ENCODE data around the gene HDDC3. TPM values are rescaled to one million over a fixed set of nuclear protein-coding genes. Genes with fewer than 3 reads are reported as not detected.

The HDDC3 gene
- total RNA-seq, 1 experiment from 2014 or later: 18.5 TPM

DNA sequence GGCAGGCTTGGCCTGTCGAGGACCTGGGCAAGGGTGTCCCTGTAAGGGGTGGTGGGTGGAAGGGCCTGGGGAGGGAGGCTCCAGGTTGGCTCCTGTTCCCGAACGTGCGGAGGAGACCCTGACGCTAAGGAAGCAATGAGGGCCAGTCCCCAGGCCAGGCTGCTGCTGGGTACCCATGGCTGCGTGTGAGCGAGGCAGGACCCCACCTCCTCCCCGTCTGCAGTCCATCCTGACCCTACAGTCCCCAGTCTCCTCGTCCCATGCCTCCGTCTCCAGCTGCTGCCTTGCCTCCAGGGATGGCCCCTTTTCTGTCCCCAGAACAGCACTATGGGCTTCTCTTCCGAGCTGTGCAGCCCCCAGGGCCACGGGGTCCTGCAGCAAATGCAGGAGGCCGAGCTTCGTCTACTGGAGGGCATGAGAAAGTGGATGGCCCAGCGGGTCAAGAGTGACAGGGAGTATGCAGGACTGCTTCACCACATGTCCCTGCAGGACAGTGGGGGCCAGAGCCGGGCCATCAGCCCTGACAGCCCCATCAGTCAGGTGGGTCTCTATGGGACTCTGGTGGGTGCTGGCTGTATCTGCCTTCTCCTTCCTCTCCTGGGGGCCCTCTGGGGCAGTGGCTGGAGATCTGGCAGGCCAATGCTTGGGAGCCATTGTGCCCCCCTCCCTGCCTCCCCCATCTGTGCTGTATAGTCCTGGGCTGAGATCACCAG lies 47.5 kb downstream of the HDDC3 start:
- ChIA-PET CTCF (interaction anchor here (0.5 to 2.4 kb wide), 2 partner anchors 77 to 237 kb away, joined by 3 to 11 read pairs; no protein-coding TSS in a partner anchor), POLR2A (ENCODE audit: unreplicated experiment) (interaction anchor here (0.7 kb wide), 1 partner anchor 1649 kb away, joined by 3 read pairs; no protein-coding TSS in a partner anchor)
- H3K9ac ChIP-seq (ENCODE audit: low read length): no peak overlapping the region
- no peaks in the 10 kb centered on the region for H4K20me1 ChIP-seq (ENCODE audit: low read length)
- H3K4me2 ChIP-seq (ENCODE audit: low read length): no peak overlapping the region
- no peaks in the 10 kb centered on the region for H3F3A ChIP-seq (ENCODE audit: low read length, unreplicated experiment)
- no peaks in the 10 kb centered on the region for H3K9me2 ChIP-seq (replicated peaks; ENCODE audit: low read length)
- H3K9me3 ChIP-seq (ENCODE audit: low read length): no peaks in the 10 kb centered on the region
- no peak for DNase-seq
- H3K36me3 ChIP-seq (ENCODE audit: low read depth, low read length): no peaks in the 10 kb centered on the region; the same call in 1 of the 2 replicates
- BruUV-seq (replicated peaks): no TSS peak
- H3K27ac ChIP-seq (ENCODE audit: low read length): no peak overlapping the region
- H3K4me3 ChIP-seq (ENCODE audit: low read length): no peak overlapping the region
- H3K27me3 ChIP-seq (ENCODE audit: low read length): no peaks in the 10 kb centered on the region
- no peak for ATAC-seq
- H3K79me2 ChIP-seq (ENCODE audit: low read length): no peaks in the 10 kb centered on the region
- H3K4me1 ChIP-seq (ENCODE audit: insufficient read depth, low read length): no peaks in the 10 kb centered on the region
- intact Hi-C loops (cut with micrococcal nuclease): loop anchor here (5.0 kb wide), 1 partner anchor 168 kb away; the partner anchor contains the start of gene BLM
- H2AFZ ChIP-seq (ENCODE audit: low read length): no peak overlapping the region
- TF ChIP-seq, protein P1, sequence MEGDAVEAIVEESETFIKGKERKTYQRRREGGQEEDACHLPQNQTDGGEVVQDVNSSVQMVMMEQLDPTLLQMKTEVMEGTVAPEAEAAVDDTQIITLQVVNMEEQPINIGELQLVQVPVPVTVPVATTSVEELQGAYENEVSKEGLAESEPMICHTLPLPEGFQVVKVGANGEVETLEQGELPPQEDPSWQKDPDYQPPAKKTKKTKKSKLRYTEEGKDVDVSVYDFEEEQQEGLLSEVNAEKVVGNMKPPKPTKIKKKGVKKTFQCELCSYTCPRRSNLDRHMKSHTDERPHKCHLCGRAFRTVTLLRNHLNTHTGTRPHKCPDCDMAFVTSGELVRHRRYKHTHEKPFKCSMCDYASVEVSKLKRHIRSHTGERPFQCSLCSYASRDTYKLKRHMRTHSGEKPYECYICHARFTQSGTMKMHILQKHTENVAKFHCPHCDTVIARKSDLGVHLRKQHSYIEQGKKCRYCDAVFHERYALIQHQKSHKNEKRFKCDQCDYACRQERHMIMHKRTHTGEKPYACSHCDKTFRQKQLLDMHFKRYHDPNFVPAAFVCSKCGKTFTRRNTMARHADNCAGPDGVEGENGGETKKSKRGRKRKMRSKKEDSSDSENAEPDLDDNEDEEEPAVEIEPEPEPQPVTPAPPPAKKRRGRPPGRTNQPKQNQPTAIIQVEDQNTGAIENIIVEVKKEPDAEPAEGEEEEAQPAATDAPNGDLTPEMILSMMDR (conservative IDR thresholded peaks at IDR 0.05; ENCODE audit: low read depth, low read length): no peak
- no peak for TF ChIP-seq EZH2 (IDR thresholded peaks at IDR 0.05; ENCODE audit: low read length, unreplicated experiment)
- no peak for TF ChIP-seq EZH2phosphoT487 (IDR thresholded peaks at IDR 0.05; ENCODE audit: borderline replicate concordance, low read length)

DNA sequence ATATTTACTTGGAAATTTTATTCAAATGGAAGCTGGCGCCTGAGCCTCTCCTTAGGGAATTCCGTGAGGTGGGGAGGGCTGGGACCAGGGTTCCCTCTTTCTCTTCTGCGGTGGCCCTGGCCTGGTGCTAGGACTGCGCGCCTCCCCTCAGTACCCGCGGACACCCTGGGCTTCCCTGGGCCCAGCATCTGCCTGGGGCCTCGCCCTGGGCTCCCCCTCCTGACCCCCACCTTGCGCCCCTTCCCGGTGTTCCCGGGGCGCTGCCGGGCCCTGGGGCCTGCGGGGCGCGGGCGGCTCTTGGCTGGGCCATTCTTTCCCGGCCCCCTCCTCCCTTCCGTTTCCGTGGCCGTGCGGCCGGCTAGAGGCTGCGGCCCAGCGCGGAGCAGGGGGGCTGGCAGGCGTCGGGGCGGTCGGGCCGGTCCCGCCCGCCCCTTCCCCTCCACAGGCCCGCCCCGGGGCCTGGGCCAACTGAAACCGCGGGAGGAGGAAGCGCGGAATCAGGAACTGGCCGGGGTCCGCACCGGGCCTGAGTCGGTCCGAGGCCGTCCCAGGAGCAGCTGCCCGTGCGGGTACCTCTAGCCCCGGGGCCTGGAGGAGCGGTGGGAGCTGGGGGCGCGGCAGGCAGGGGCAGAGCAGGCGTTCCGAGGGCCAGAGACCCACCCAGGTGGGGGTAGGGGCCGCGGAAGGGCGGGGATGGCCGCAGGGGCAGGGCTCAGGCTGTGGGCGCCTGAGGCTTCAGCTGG lies 48.2 kb downstream of the HDDC3 start, which contains the start of gene FES:
TSS of gene FES (plus strand) at position 529 of the 743 bp plus-strand sequence. CDS start 542 bp downstream, outside the sequence.
- intact Hi-C loops (cut with micrococcal nuclease): no loop called here
- H3K4me3 ChIP-seq (ENCODE audit: low read length): no peak within 1 kb of the TSS
- ATAC-seq: no peak; the same call in none of the 2 replicates

More for the DNA sequence above, 48.2 kb downstream of the HDDC3 start, which contains the start of gene FES:
- H3K9me2 ChIP-seq (replicated peaks; ENCODE audit: low read length): no peaks in the 10 kb centered on the region
- no peaks in the 10 kb centered on the region for H3K27me3 ChIP-seq (ENCODE audit: low read length)
- ChIA-PET CTCF (interaction anchor here (2.4 kb wide), 1 partner anchor 236 kb away, joined by 11 read pairs; no protein-coding TSS in a partner anchor), POLR2A (ENCODE audit: unreplicated experiment) (no interaction called here)
- H3K9me3 ChIP-seq (ENCODE audit: low read length): no peaks in the 10 kb centered on the region
- BruUV-seq (replicated peaks): no TSS peak
- DNase-seq: no peak
- no peaks in the 10 kb centered on the region for H3K4me1 ChIP-seq (ENCODE audit: insufficient read depth, low read length)
- no peak within 1 kb of the TSS for H3K4me2 ChIP-seq (ENCODE audit: low read length)
- H2AFZ ChIP-seq (ENCODE audit: low read length): no peak within 1 kb of the TSS
- no peak within 1 kb of the TSS for H3K9ac ChIP-seq (ENCODE audit: low read length)
- H3F3A ChIP-seq (ENCODE audit: low read length, unreplicated experiment): no peaks in the 10 kb centered on the region
- H3K79me2 ChIP-seq (ENCODE audit: low read length): no peaks in the 10 kb centered on the region
- no peaks in the 10 kb centered on the region for H4K20me1 ChIP-seq (ENCODE audit: low read length)
- no peak within 1 kb of the TSS for H3K27ac ChIP-seq (ENCODE audit: low read length)
- no peak for TF ChIP-seq EZH2 (IDR thresholded peaks at IDR 0.05; ENCODE audit: low read length, unreplicated experiment)
- TF ChIP-seq EZH2phosphoT487 (IDR thresholded peaks at IDR 0.05; ENCODE audit: borderline replicate concordance, low read length): no peak
- TF ChIP-seq, protein P1 (conservative IDR thresholded peaks at IDR 0.05; ENCODE audit: low read depth, low read length): no peak
- H3K36me3 ChIP-seq (ENCODE audit: low read depth, low read length): no peaks in the 10 kb centered on the region; the same call in none of the 2 replicates
